HCT116 (cell line): Measurements from ENCODE around the gene LRP1B. TPM values are rescaled to one million over a fixed set of nuclear protein-coding genes. Genes with fewer than 3 reads are reported as not detected.

Source experiments
- ATAC-seq: fragments of 200-7000 bp; cut with Tn5 transposase; 2 replicates; pipeline ENCODE4 v1.9.1; 2020; ENCODE audit warnings: mild to moderate bottlenecking, moderate library complexity
- BruUV-seq: library from RNA; stranded (reverse); fragments of 400-500 nt; replicated peaks from 2 replicates; lab custom pipeline; 2021; lab: Mats Ljungman, UMichigan
- CTCF ChIA-PET: fragments of 300-600 bp; sonication (Branson Sonifier 250); formaldehyde crosslinking; loops from one replicate; lab custom pipeline; 2021; ENCODE audit warnings: antibody characterized with exemption; lab: Charles Lee
- POLR2A ChIA-PET: fragments of 300-600, 350-600 bp; sonication (Branson Sonifier 250); formaldehyde crosslinking; loops from one replicate; lab custom pipeline; 2021; ENCODE audit warnings: antibody characterized with exemption; lab: Charles Lee
- RAD21 ChIA-PET, 2 experiments: fragments of 300-600 bp; sonication (Branson Sonifier 250); formaldehyde crosslinking; loops; one replicate each; lab custom pipeline; 2023; ENCODE audit warnings: low total read pairs in 2 of 2; ENCODE audit not compliant: uncharacterized antibody in 2 of 2, unreplicated experiment in 2 of 2, low non-redundant PET in 1 of 2; lab: Charles Lee
- DNase-seq: peaks from one replicate; pipeline ENCODE4 v3.0.0-alpha.2; 2010; ENCODE audit warnings: low read depth, low spot score
- H2AFZ ChIP-seq: fragments of 200-600 bp; shearing (Covaris generic), sonication (generic); 2 replicates; pipeline ENCODE4 v1.6.1; 2017; ENCODE audit warnings: low read depth, mixed run types, mixed read lengths, antibody characterized with exemption, low read length; ENCODE audit not compliant: poor library complexity, severe bottlenecking
- H3K27ac ChIP-seq: 2 replicates; pipeline ENCODE4 v1.5.1; 2012; ENCODE audit warnings: low read depth, low read length
- H3K27me3 ChIP-seq: fragments of 200-600 bp; sonication (generic); 2 replicates; pipeline ENCODE4 v1.6.1; 2016; ENCODE audit warnings: mixed run types, low read length, mixed read lengths; ENCODE audit not compliant: insufficient read depth
- H3K36me3 ChIP-seq, 2 experiments: fragments of 200-500 bp in 1 of 2; fragments of 200-600 bp in 1 of 2; sonication (Bioruptor generic) in 1 of 2; sonication (generic) in 1 of 2; 2 replicates each; pipeline versions ENCODE4 v1.5.1 to v1.6.1; 2014 to 2016; ENCODE audit warnings: low read length in 2 of 2, inconsistent platforms in 1 of 2, mixed read lengths in 1 of 2, mixed run types in 1 of 2; ENCODE audit not compliant: insufficient read depth in 2 of 2, control insufficient read depth in 1 of 2
- H3K4me1 ChIP-seq, 2 experiments: fragments of 200-600 bp in 1 of 2; sonication (generic) in 1 of 2; 2 replicates each; pipeline versions ENCODE4 v1.5.1 to v1.6.1; 2012 to 2017; ENCODE audit warnings: low read length in 2 of 2, inconsistent platforms in 1 of 2, mild to moderate bottlenecking in 1 of 2, mixed read lengths in 1 of 2, mixed run types in 1 of 2, moderate library complexity in 1 of 2; ENCODE audit not compliant: insufficient read depth in 2 of 2, control insufficient read depth in 1 of 2
- H3K4me2 ChIP-seq: fragments of 200-600 bp; sonication (generic); 2 replicates; pipeline ENCODE4 v1.6.1; 2017; ENCODE audit warnings: mixed run types, low read length, mixed read lengths
- H3K4me3 ChIP-seq, 2 experiments: fragments of 200-600 bp in 1 of 2; sonication (generic) in 1 of 2; replicated peaks in 1 of 2; 2 replicates each; pipeline ENCODE4 v1.5.1; 2011 to 2016; ENCODE audit warnings: low read length in 2 of 2, control low read depth in 1 of 2, low read depth in 1 of 2, mild to moderate bottlenecking in 1 of 2, mixed read lengths in 1 of 2, mixed run types in 1 of 2
- H3K79me2 ChIP-seq: fragments of 200-600 bp; sonication (generic); 2 replicates; pipeline ENCODE4 v1.6.1; 2017; ENCODE audit warnings: mild to moderate bottlenecking, mixed run types, low read length, moderate library complexity, mixed read lengths; ENCODE audit not compliant: insufficient read depth
- H3K9ac ChIP-seq: fragments of 200-600 bp; sonication (generic); 2 replicates; pipeline ENCODE4 v1.6.1; 2016; ENCODE audit warnings: low read length, mixed read lengths
- H3K9me2 ChIP-seq: fragments of 200-600 bp; sonication (generic), shearing (Covaris generic); 2 replicates; pipeline ENCODE4 v1.6.1; 2017; ENCODE audit warnings: mixed run types, mild to moderate bottlenecking, moderate library complexity; ENCODE audit not compliant: insufficient read depth
- H3K9me3 ChIP-seq, 2 experiments: fragments of 200-500 bp in 1 of 2; fragments of 200-600 bp in 1 of 2; sonication (Bioruptor generic) in 1 of 2; sonication (generic) in 1 of 2; 2 replicates each; pipeline ENCODE4 v1.6.1; 2014 to 2017; ENCODE audit warnings: low read length in 2 of 2, mixed read lengths in 2 of 2, inconsistent platforms in 1 of 2, low read depth in 1 of 2, mild to moderate bottlenecking in 1 of 2, mixed run types in 1 of 2, moderate library complexity in 1 of 2; ENCODE audit not compliant: control insufficient read depth in 1 of 2, insufficient read depth in 1 of 2
- H4K20me1 ChIP-seq: fragments of 200-600 bp; sonication (generic), shearing (Covaris generic); 2 replicates; pipeline ENCODE4 v1.6.1; 2017; ENCODE audit warnings: mixed run types, mild to moderate bottlenecking, moderate library complexity; ENCODE audit not compliant: insufficient read depth
- CBX3 ChIP-seq: IDR thresholded peaks from 2 replicates; pipeline ENCODE4 v1.6.1; 2012; ENCODE audit warnings: low read depth
- CEBPB ChIP-seq: IDR thresholded peaks from 2 replicates; pipeline ENCODE4 v1.6.1; 2012; ENCODE audit warnings: low read depth
- EGR1 ChIP-seq: IDR thresholded peaks from 2 replicates; pipeline ENCODE4 v1.6.1; 2012; ENCODE audit warnings: low read depth
- FOSL1 ChIP-seq: IDR thresholded peaks from 2 replicates; pipeline ENCODE4 v1.6.1; 2012; ENCODE audit warnings: low read depth
- JUND ChIP-seq: IDR thresholded peaks from 2 replicates; pipeline ENCODE4 v1.6.1; 2012
- POLR2A ChIP-seq: IDR thresholded peaks from 2 replicates; pipeline ENCODE4 v1.7.0; 2011; ENCODE audit warnings: borderline replicate concordance; ENCODE audit not compliant: insufficient read depth, insufficient read length; ENCODE audit errors: extremely low read depth
- TCF7L2 ChIP-seq: IDR thresholded peaks from 2 replicates; pipeline ENCODE4 v1.7.0; 2011; ENCODE audit warnings: borderline replicate concordance, inconsistent platforms; ENCODE audit not compliant: insufficient read depth, insufficient read length; ENCODE audit errors: extremely low read depth
- intact Hi-C: fragments of 100-400 bp; cut with micrococcal nuclease; formaldehyde crosslinking; loops from 2 replicates; pipeline ENCODE4 v1.10.0; 2022
- total RNA-seq: library from RNA; stranded (reverse); gene quantifications from one replicate; pipeline ENCODE4 v1.2.1, GENCODE V29; 2021; ENCODE audit not compliant: unreplicated experiment
- TF ChIP-seq, protein P1 (sequence below): IDR thresholded peaks from 2 replicates; pipeline ENCODE4 v1.6.1; 2011; ENCODE audit warnings: mild to moderate bottlenecking, low read length, moderate library complexity; ENCODE audit not compliant: insufficient replicate concordance; ENCODE audit errors: extremely low read depth
- TF ChIP-seq, protein P2 (sequence below): IDR thresholded peaks from 2 replicates; pipeline ENCODE4 v1.6.1; 2012; ENCODE audit warnings: low read depth

Gene LRP1B
- total RNA-seq, 1 experiment from 2014 or later: 0.34 TPM

DNA sequence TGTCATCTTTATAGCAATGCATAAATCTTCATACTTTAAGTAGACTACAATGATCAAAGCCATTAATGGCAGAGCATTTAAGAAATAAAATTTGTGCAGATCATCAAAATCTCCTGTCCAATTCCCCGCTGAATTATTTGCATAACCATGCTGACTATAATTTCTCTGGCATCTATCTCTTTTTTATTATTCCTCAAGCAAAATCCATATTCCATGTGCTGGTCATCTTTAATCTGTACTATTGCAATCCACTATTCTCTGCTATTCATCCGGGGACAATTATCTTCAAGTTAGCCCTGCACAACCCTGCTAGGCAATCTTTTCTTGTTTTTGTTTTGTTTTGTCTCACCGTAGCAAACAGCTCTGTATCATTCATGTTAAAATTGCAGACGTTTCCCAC lies 1881.0 kb downstream of the LRP1B start (continued):
- TF ChIP-seq, protein P1, sequence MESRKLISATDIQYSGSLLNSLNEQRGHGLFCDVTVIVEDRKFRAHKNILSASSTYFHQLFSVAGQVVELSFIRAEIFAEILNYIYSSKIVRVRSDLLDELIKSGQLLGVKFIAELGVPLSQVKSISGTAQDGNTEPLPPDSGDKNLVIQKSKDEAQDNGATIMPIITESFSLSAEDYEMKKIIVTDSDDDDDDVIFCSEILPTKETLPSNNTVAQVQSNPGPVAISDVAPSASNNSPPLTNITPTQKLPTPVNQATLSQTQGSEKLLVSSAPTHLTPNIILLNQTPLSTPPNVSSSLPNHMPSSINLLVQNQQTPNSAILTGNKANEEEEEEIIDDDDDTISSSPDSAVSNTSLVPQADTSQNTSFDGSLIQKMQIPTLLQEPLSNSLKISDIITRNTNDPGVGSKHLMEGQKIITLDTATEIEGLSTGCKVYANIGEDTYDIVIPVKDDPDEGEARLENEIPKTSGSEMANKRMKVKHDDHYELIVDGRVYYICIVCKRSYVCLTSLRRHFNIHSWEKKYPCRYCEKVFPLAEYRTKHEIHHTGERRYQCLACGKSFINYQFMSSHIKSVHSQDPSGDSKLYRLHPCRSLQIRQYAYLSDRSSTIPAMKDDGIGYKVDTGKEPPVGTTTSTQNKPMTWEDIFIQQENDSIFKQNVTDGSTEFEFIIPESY: no peak
- no peak for TF ChIP-seq CEBPB
- no peak for TF ChIP-seq TCF7L2
- no peak for TF ChIP-seq CBX3
- TF ChIP-seq POLR2A: no peak
- no peak for TF ChIP-seq JUND
- TF ChIP-seq EGR1: no peak
- no peak for TF ChIP-seq FOSL1

DNA sequence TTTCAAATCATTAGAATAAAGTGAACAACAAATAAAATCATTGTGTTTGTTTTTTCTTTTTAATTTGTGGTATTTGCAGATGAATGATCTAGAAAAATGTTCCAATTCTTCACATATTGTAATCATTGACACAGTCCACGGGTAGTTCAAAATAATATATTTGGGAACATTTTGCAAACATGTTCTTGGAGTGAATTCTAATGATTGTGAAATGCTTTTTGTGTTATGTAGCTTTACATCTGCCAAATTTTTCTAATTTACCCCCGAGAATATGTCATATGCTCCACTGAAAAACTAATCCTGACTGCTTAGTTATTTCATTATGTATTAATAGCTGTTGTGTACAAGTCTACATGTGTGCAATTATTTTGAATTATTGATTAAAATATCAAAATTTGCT lies 1882.2 kb downstream of the LRP1B start:
- ChIA-PET RAD21 (no interaction called here), POLR2A (no interaction called here), CTCF (no interaction called here)
- no peak overlapping the region for H3K4me3 ChIP-seq
- TF ChIP-seq, protein P1: no peak
- TF ChIP-seq, protein P2, sequence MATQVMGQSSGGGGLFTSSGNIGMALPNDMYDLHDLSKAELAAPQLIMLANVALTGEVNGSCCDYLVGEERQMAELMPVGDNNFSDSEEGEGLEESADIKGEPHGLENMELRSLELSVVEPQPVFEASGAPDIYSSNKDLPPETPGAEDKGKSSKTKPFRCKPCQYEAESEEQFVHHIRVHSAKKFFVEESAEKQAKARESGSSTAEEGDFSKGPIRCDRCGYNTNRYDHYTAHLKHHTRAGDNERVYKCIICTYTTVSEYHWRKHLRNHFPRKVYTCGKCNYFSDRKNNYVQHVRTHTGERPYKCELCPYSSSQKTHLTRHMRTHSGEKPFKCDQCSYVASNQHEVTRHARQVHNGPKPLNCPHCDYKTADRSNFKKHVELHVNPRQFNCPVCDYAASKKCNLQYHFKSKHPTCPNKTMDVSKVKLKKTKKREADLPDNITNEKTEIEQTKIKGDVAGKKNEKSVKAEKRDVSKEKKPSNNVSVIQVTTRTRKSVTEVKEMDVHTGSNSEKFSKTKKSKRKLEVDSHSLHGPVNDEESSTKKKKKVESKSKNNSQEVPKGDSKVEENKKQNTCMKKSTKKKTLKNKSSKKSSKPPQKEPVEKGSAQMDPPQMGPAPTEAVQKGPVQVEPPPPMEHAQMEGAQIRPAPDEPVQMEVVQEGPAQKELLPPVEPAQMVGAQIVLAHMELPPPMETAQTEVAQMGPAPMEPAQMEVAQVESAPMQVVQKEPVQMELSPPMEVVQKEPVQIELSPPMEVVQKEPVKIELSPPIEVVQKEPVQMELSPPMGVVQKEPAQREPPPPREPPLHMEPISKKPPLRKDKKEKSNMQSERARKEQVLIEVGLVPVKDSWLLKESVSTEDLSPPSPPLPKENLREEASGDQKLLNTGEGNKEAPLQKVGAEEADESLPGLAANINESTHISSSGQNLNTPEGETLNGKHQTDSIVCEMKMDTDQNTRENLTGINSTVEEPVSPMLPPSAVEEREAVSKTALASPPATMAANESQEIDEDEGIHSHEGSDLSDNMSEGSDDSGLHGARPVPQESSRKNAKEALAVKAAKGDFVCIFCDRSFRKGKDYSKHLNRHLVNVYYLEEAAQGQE: no peak
- H3K36me3 ChIP-seq: no peaks in the 10 kb centered on the region
- no peaks in the 10 kb centered on the region for H3K9me2 ChIP-seq
- ATAC-seq: no peak
- no peak overlapping the region for H3K4me2 ChIP-seq
- DNase-seq: no peak
- H2AFZ ChIP-seq: no peak overlapping the region
- no peaks in the 10 kb centered on the region for H4K20me1 ChIP-seq
- no peak overlapping the region for H3K27ac ChIP-seq
- no peak overlapping the region for H3K9ac ChIP-seq
- no peaks in the 10 kb centered on the region for H3K9me3 ChIP-seq
- no peaks in the 10 kb centered on the region for H3K4me1 ChIP-seq
- H3K79me2 ChIP-seq: no peaks in the 10 kb centered on the region
- no peaks in the 10 kb centered on the region for H3K27me3 ChIP-seq
- intact Hi-C loops: no loop called here
- BruUV-seq: no TSS peak
